PC-9 (cell line): Measurements from ENCODE around the gene CPXM2. TPM values are rescaled to one million over a fixed set of nuclear protein-coding genes. Genes with fewer than 3 reads are reported as not detected.

Experiments used
- BruUV-seq: library from RNA; stranded (reverse); fragments of 400-500 nt; replicated peaks from 2 replicates; lab custom pipeline; 2021; lab: Mats Ljungman, UMichigan
- CTCF ChIA-PET: fragments of 300-600 bp; sonication (Branson Sonifier 250); formaldehyde crosslinking; loops from one replicate; lab custom pipeline; 2022; ENCODE audit warnings: antibody characterized with exemption; lab: Charles Lee
- POLR2A ChIA-PET: fragments of 300-600 bp; sonication (Branson Sonifier 250); formaldehyde crosslinking; loops from one replicate; lab custom pipeline; 2022; ENCODE audit warnings: antibody characterized with exemption; ENCODE audit not compliant: unreplicated experiment; lab: Charles Lee
- DNase-seq, 2 experiments: peaks; one replicate each; pipeline versions ENCODE4 v3.0.0 to v3.0.0-alpha.2; 2015 to 2022; ENCODE audit warnings: mixed read lengths in 1 of 2
- H2AFZ ChIP-seq: fragments of 200-600 bp; sonication (generic); 2 replicates; pipeline ENCODE4 v1.8.1; 2017; ENCODE audit warnings: antibody characterized with exemption
- H3F3A ChIP-seq: fragments of 200-600 bp; sonication (generic); 2 replicates; pipeline ENCODE4 v1.8.1; 2017; ENCODE audit warnings: antibody characterized with exemption, mild to moderate bottlenecking, low read depth; ENCODE audit not compliant: insufficient read depth
- H3K27ac ChIP-seq: fragments of 200-600 bp; sonication (generic); 2 replicates; pipeline ENCODE4 v1.6.1; 2016; ENCODE audit warnings: mixed run types
- H3K27me3 ChIP-seq: fragments of 200-600 bp; sonication (generic); 2 replicates; pipeline ENCODE4 v1.6.1; 2016; ENCODE audit warnings: low read depth, mixed run types; ENCODE audit not compliant: insufficient read depth
- H3K36me3 ChIP-seq: fragments of 200-600 bp; sonication (generic); 2 replicates; pipeline ENCODE4 v1.6.1; 2016; ENCODE audit warnings: low read depth, mixed run types
- H3K4me1 ChIP-seq: fragments of 200-600 bp; sonication (generic); replicated peaks from 2 replicates; pipeline ENCODE4 v1.6.1; 2016; ENCODE audit warnings: mixed run types; ENCODE audit not compliant: insufficient read depth
- H3K4me2 ChIP-seq: fragments of 200-600 bp; sonication (generic); 2 replicates; pipeline ENCODE4 v1.6.1; 2017; ENCODE audit warnings: mixed run types
- H3K4me3 ChIP-seq: fragments of 200-600 bp; sonication (generic); 2 replicates; pipeline ENCODE4 v1.6.1; 2016; ENCODE audit warnings: mixed run types
- H3K79me2 ChIP-seq: fragments of 200-600 bp; sonication (generic); 2 replicates; pipeline ENCODE4 v1.6.1; 2017; ENCODE audit warnings: low read depth, mixed run types
- H3K9me2 ChIP-seq: fragments of 200-600 bp; sonication (generic); 2 replicates; pipeline ENCODE4 v1.8.1; 2017; ENCODE audit warnings: mild to moderate bottlenecking; ENCODE audit not compliant: insufficient read depth
- H3K9me3 ChIP-seq: fragments of 200-600 bp; sonication (generic); 2 replicates; pipeline ENCODE4 v1.8.1; 2016; ENCODE audit warnings: low read depth; ENCODE audit not compliant: insufficient read depth
- H4K20me1 ChIP-seq: fragments of 200-600 bp; sonication (generic); 2 replicates; pipeline ENCODE4 v1.8.1; 2017; ENCODE audit not compliant: insufficient read depth
- EZH2 ChIP-seq: fragments of 200-600 bp; sonication (generic); IDR thresholded peaks from 2 replicates; pipeline ENCODE4 v1.8.0; 2017; ENCODE audit warnings: antibody characterized with exemption, low read depth
- intact Hi-C: fragments of 100-400 bp; cut with micrococcal nuclease; formaldehyde crosslinking; loops from one replicate; pipeline ENCODE4 v1.10.0; 2022; ENCODE audit not compliant: unreplicated experiment
- total RNA-seq: library from RNA; stranded (reverse); gene quantifications from 2 replicates; pipeline ENCODE4 v1.2.3, GENCODE V29; 2021
- TF ChIP-seq, protein P1 (sequence below): fragments of 200-600 bp; sonication (generic); conservative IDR thresholded peaks from 2 replicates; pipeline ENCODE4 v1.6.1; 2017; ENCODE audit warnings: mixed run types, antibody characterized with exemption, mild to moderate bottlenecking, moderate library complexity

Gene CPXM2
- total RNA-seq, 1 experiment from 2014 or later = not detected

DNA sequence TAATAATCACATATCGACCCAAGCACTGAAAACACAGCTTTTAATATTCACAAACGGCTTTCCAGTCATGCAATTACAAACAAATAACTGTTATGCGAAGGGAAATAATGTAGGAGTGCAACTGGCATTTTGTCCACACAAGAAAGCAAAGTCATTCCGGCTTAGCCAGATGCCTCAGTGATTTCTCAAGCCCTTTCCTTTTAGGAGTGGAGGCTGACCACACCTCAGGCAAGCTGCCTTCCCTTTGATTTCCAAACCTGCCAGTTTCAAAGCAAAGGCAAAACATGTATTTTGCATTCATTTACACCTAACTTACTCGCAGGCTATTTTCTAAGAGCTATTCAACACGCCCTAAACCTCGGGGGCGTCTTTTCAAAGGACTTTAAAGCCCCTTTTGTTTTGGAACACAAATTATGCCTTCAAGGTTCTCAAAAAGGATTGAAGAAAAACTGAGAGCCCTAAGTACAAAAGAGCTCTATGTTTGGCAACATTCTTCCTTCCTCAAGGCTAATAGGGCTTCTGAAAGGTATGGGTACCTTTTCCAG, 109.6 kb downstream of the CPXM2 start:
- ChIA-PET POLR2A (no interaction called here), CTCF (no interaction called here)
- H3K4me3 ChIP-seq = no peak overlapping the region
- H3K79me2 ChIP-seq = no peaks in the 10 kb centered on the region
- H3K27ac ChIP-seq = no peak overlapping the region
- peaks cover 43% of the 10 kb centered on the region for H3K27me3 ChIP-seq
- no peaks in the 10 kb centered on the region for H3K36me3 ChIP-seq
- intact Hi-C loops = no loop called here
- no peak overlapping the region for H3K4me2 ChIP-seq
- DNase-seq = peak in 1 of 2 experiments; percentile 7
- no TSS peak for BruUV-seq
- TF ChIP-seq, protein P1, sequence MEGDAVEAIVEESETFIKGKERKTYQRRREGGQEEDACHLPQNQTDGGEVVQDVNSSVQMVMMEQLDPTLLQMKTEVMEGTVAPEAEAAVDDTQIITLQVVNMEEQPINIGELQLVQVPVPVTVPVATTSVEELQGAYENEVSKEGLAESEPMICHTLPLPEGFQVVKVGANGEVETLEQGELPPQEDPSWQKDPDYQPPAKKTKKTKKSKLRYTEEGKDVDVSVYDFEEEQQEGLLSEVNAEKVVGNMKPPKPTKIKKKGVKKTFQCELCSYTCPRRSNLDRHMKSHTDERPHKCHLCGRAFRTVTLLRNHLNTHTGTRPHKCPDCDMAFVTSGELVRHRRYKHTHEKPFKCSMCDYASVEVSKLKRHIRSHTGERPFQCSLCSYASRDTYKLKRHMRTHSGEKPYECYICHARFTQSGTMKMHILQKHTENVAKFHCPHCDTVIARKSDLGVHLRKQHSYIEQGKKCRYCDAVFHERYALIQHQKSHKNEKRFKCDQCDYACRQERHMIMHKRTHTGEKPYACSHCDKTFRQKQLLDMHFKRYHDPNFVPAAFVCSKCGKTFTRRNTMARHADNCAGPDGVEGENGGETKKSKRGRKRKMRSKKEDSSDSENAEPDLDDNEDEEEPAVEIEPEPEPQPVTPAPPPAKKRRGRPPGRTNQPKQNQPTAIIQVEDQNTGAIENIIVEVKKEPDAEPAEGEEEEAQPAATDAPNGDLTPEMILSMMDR = no peak
- no peak for TF ChIP-seq EZH2
- no peaks in the 10 kb centered on the region for H3K9me3 ChIP-seq
- no peaks in the 10 kb centered on the region for H3K9me2 ChIP-seq
- no peaks in the 10 kb centered on the region for H4K20me1 ChIP-seq
- H3F3A ChIP-seq = no peaks in the 10 kb centered on the region
- no peaks in the 10 kb centered on the region for H3K4me1 ChIP-seq
- no peak overlapping the region for H2AFZ ChIP-seq

DNA sequence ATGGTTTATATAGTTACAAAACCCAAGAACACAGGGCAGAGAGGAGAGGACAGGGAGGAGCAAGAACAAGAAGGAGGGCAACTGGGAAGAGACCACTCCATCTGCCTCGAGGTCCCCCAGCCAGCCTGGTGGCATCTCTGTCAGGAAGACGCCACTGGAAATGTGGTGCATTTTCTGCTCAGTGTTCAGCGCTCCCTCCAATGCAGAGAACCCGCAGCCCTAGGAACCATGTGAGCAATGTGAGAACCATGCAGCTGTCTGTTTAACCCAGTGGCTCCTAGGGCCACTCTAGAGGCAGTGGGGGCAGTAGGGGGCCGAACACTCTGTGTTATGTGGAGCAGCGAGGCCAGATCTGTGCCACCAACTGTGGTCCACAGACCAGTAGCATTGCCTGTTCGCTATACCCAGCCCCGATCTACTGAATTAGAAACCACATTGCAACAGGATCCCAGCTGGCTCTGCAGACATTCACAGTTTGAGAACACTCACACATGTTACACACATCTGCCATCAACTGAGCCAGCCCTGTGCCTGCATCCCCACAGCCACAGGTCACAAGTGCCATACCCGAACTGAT, 110.2 kb downstream of the CPXM2 start:
- CTCF ChIA-PET = no interaction called here
- POLR2A ChIA-PET = no interaction called here
- no peaks in the 10 kb centered on the region for H3K9me2 ChIP-seq
- H3K9me3 ChIP-seq = no peaks in the 10 kb centered on the region
- no peaks in the 10 kb centered on the region for H3K36me3 ChIP-seq
- H2AFZ ChIP-seq = no peak overlapping the region
- TF ChIP-seq, protein P1 = no peak
- no peak for TF ChIP-seq EZH2
- intact Hi-C loops = no loop called here
- no peak overlapping the region for H3K4me2 ChIP-seq
- no peaks in the 10 kb centered on the region for H3F3A ChIP-seq
- no peak for DNase-seq
- H3K79me2 ChIP-seq = no peaks in the 10 kb centered on the region
- no peaks in the 10 kb centered on the region for H4K20me1 ChIP-seq
- no peaks in the 10 kb centered on the region for H3K4me1 ChIP-seq
- peaks cover 39% of the 10 kb centered on the region for H3K27me3 ChIP-seq
- no TSS peak for BruUV-seq
- H3K27ac ChIP-seq = no peak overlapping the region
- no peak overlapping the region for H3K4me3 ChIP-seq

DNA sequence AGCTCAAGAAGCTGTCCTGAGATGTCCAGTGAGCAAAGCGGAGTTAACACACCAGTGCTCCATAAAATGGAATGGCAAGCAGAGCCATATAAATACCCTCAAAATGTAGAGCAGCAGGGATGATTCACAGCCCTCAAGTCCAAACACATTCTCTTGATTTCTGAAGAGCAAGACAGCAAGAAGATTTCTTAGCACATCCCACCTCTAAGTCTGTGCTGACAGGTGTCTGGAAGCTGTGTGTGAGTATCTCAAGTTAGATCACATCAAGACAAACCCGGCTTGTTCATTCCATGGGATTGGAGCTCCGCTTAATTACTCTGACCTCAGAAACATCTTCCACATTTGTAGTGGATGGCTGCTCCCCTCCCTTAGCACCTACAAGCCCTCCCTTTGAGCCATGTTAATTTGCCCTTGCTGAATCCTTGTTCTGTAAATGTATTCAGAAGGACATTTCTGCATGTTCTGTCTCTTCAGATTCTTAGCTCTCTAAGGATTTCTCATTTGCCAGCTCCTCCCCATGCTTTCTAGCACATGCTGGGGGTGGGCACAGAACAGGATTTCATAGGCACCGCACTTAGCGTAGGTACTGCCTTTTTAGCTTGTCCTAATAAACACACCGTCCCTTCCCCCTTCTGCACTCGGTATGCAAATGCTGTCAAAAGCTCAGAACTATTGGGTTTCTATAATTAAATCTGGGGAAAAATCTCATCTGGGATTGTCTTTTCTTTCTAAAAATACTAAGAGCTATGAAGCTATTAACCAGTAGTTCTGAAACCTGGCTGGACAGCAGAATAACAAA, 112.7 kb downstream of the CPXM2 start:
- H3K79me2 ChIP-seq = no peaks in the 10 kb centered on the region
- TF ChIP-seq EZH2 = no peak
- TF ChIP-seq, protein P1 = no peak
- H3K27me3 ChIP-seq = peaks cover 25% of the 10 kb centered on the region
- H3K27ac ChIP-seq = no peak overlapping the region
- no peak overlapping the region for H3K4me3 ChIP-seq
- no peaks in the 10 kb centered on the region for H3K9me2 ChIP-seq
- H3K4me2 ChIP-seq = no peak overlapping the region
- no peaks in the 10 kb centered on the region for H3K9me3 ChIP-seq
- no peaks in the 10 kb centered on the region for H3K36me3 ChIP-seq
- H4K20me1 ChIP-seq = no peaks in the 10 kb centered on the region
- no peak overlapping the region for H2AFZ ChIP-seq
- ChIA-PET CTCF (no interaction called here), POLR2A (no interaction called here)
- H3K4me1 ChIP-seq = no peaks in the 10 kb centered on the region
- BruUV-seq = no TSS peak
- DNase-seq = no peak
- no peaks in the 10 kb centered on the region for H3F3A ChIP-seq
- intact Hi-C loops = no loop called here
